HG02981 (cell line): ENCODE measurements around the gene LARGE2.
A peak's percentile ranks its signal among the peaks of the same experiment; 100 is the strongest.

ENCODE experiments used
- ATAC-seq: cut with Tn5 transposase; IDR thresholded peaks from one replicate; pipeline ENCODE4 v1.9.1; 2021; ENCODE audit warnings: mild to moderate bottlenecking, moderate library complexity; ENCODE audit not compliant: unreplicated experiment

The LARGE2 gene

GRCh38 chr11:45928535-45929215 lies 6.2 kb downstream of the LARGE2 start:
- no peak for ATAC-seq

GRCh38 chr11:45929486-45930030 lies 7.1 kb downstream of the LARGE2 start:
- no peak for ATAC-seq

- peak; percentile 84 for ATAC-seq
These were observed 7.8 kb downstream of the LARGE2 start for GRCh38 chr11:45930031-45930794.

- no peak for ATAC-seq
These were observed 8.6 kb downstream of the LARGE2 start for GRCh38 chr11:45930951-45931570.

GRCh38 chr11:45931739-45932138 lies 9.3 kb downstream of the LARGE2 start:
- no peak for ATAC-seq

- no peak for ATAC-seq
These were observed 9.8 kb downstream of the LARGE2 start for GRCh38 chr11:45932217-45932616.

- ATAC-seq, result no peak
These were observed 10.8 kb downstream of the LARGE2 start for GRCh38 chr11:45933131-45933831.

- ATAC-seq, result no peak
These were observed 11.6 kb downstream of the LARGE2 start for GRCh38 chr11:45933846-45934579.

- ATAC-seq, result no peak
These were observed 12.3 kb downstream of the LARGE2 start for GRCh38 chr11:45934580-45935318.

- no peak for ATAC-seq
These were observed 13.1 kb downstream of the LARGE2 start for GRCh38 chr11:45935349-45936064.

- ATAC-seq, result no peak
These were observed 14.1 kb downstream of the LARGE2 start for GRCh38 chr11:45936511-45937054.

GRCh38 chr11:45937916-45938315 lies 15.5 kb downstream of the LARGE2 start:
- no peak for ATAC-seq

GRCh38 chr11:45939836-45940235 lies 17.4 kb downstream of the LARGE2 start:
- no peak for ATAC-seq

- ATAC-seq, result no peak
These were observed 18.8 kb downstream of the LARGE2 start for GRCh38 chr11:45941285-45941684.

GRCh38 chr11:45942381-45942780 lies 19.9 kb downstream of the LARGE2 start:
- no peak for ATAC-seq

GRCh38 chr11:45945397-45945999 lies 23.0 kb downstream of the LARGE2 start:
- no peak for ATAC-seq

- no peak for ATAC-seq
These were observed 25.4 kb downstream of the LARGE2 start for GRCh38 chr11:45947885-45948284.

- ATAC-seq, result no peak
These were observed 25.9 kb downstream of the LARGE2 start for GRCh38 chr11:45948356-45948755.
